CD4-positive, alpha-beta memory T cell (primary cell): ENCODE measurements around the gene KCNG1. TPM values are rescaled to one million over a fixed set of nuclear protein-coding genes. Genes with fewer than 3 reads are reported as not detected.

ENCODE experiments used
- CTCF ChIA-PET: fragments of 350-600 bp; sonication (Branson Sonifier 250); formaldehyde crosslinking; loops from one replicate; lab custom pipeline; 2021; ENCODE audit warnings: inconsistent platforms; ENCODE audit not compliant: partially characterized antibody; lab: Charles Lee
- POLR2A ChIA-PET: fragments of 350-600 bp; sonication (Branson Sonifier 250); formaldehyde crosslinking; loops from one replicate; lab custom pipeline; 2021; ENCODE audit not compliant: partially characterized antibody; lab: Charles Lee
- DNase-seq, 5 donors: peaks; one replicate each; pipeline versions ENCODE4 v3.0.0 to v3.0.0-alpha.2; 2020 to 2022; ENCODE audit warnings: mixed read lengths in 1 of 5
- H3K27ac ChIP-seq: one replicate; pipeline ENCODE4 v1.7.0; 2013; ENCODE audit warnings: low read depth, low read length
- H3K27me3 ChIP-seq: 2 replicates; pipeline ENCODE4 v1.7.0; 2013; ENCODE audit warnings: mild to moderate bottlenecking, low read length, moderate library complexity; ENCODE audit not compliant: insufficient read depth
- H3K36me3 ChIP-seq: 2 replicates; pipeline ENCODE4 v1.7.0; 2013; ENCODE audit warnings: mild to moderate bottlenecking, low read length, moderate library complexity; ENCODE audit not compliant: insufficient read depth
- H3K4me1 ChIP-seq: 2 replicates; pipeline ENCODE4 v1.7.0; 2013; ENCODE audit warnings: mild to moderate bottlenecking, low read length, moderate library complexity; ENCODE audit not compliant: insufficient read depth
- H3K4me3 ChIP-seq, 2 donors: one replicate each; pipeline ENCODE4 v1.7.0; 2013; ENCODE audit warnings: low read length in 2 of 2, mild to moderate bottlenecking in 1 of 2
- H3K9me3 ChIP-seq, 2 donors: one replicate each; pipeline ENCODE4 v1.7.0; 2013; ENCODE audit warnings: low read length in 2 of 2, control low read depth in 1 of 2; ENCODE audit not compliant: control insufficient read depth in 1 of 2
- H3K27ac Mint-ChIP-seq, 7 donors: one replicate each; pipeline ENCODE4 v1.8.0; 2020 to 2021; ENCODE audit warnings: mixed read lengths in 7 of 7, mild to moderate bottlenecking in 6 of 7, inconsistent platforms in 3 of 7, moderate library complexity in 3 of 7
- H3K27me3 Mint-ChIP-seq, 2 donors: one replicate each; pipeline ENCODE4 v1.8.0; 2020 to 2021; ENCODE audit warnings: mixed read lengths in 2 of 2
- H3K36me3 Mint-ChIP-seq, 2 donors: one replicate each; pipeline ENCODE4 v1.8.0; 2020 to 2021; ENCODE audit warnings: mixed read lengths in 2 of 2, inconsistent platforms in 1 of 2, mild to moderate bottlenecking in 1 of 2
- H3K4me1 Mint-ChIP-seq, 4 donors: one replicate each; pipeline ENCODE4 v1.8.0; 2020 to 2021; ENCODE audit warnings: mixed read lengths in 4 of 4, mild to moderate bottlenecking in 1 of 4
- H3K4me3 Mint-ChIP-seq, 8 donors: one replicate each; pipeline ENCODE4 v1.8.0; 2020 to 2021; ENCODE audit warnings: mixed read lengths in 8 of 8, mild to moderate bottlenecking in 7 of 8, moderate library complexity in 6 of 8, inconsistent platforms in 3 of 8
- H3K9me3 Mint-ChIP-seq, 8 donors: one replicate each; pipeline ENCODE4 v1.8.0; 2020 to 2021; ENCODE audit warnings: mixed read lengths in 8 of 8, mild to moderate bottlenecking in 5 of 8, inconsistent platforms in 3 of 8, moderate library complexity in 1 of 8
- intact Hi-C: fragments of 100-400 bp; cut with micrococcal nuclease; formaldehyde crosslinking; loops from one replicate; pipeline ENCODE4 v1.15.1; 2023
- polyA plus RNA-seq, 2 donors: library from polyadenylated mRNA; unstranded; fragments of 300-500 nt; fragmentation: Illumina TruSeq; gene quantifications; one replicate each; pipeline ENCODE4 v1.2.3, GENCODE V29; 2021
- total RNA-seq, 2 experiments: library from RNA; stranded (reverse); gene quantifications; one replicate each; pipeline ENCODE4 v1.2.3, GENCODE V29; 2021

The KCNG1 gene
- total and polyA plus RNA-seq, 4 experiments from 2014 or later, result not detected

- Mint-ChIP-seq H3K27me3 (peaks cover 11 to 22% of the 10 kb centered on the region in 2 donors), H3K4me1 (no peaks in the 10 kb centered on the region), H3K27ac (no peak overlapping the region), H3K36me3 (no peaks in the 10 kb centered on the region), H3K9me3 (no peaks in the 10 kb centered on the region), H3K4me3 (no peak overlapping the region)
- H3K27ac ChIP-seq, result no peak overlapping the region
- no peak for DNase-seq
- H3K4me3 ChIP-seq, result no peak overlapping the region
- no peaks in the 10 kb centered on the region for H3K36me3 ChIP-seq
- CTCF ChIA-PET, result no interaction called here
- intact Hi-C loops, result no loop called here
- POLR2A ChIA-PET, result no interaction called here
- no peaks in the 10 kb centered on the region for H3K4me1 ChIP-seq
- no peaks in the 10 kb centered on the region for H3K9me3 ChIP-seq
- H3K27me3 ChIP-seq, result peaks cover 4% of the 10 kb centered on the region
Measured at GRCh38 chr20:51011479-51011878, 11.4 kb downstream of the KCNG1 start.

GRCh38 chr20:51010932-51011331 is 12.0 kb downstream of the KCNG1 start:
- CTCF ChIA-PET, result no interaction called here
- peak overlapping the region in 1 of 8 donors; percentile 38 for H3K4me3 Mint-ChIP-seq
- H3K36me3 Mint-ChIP-seq, result no peaks in the 10 kb centered on the region

GRCh38 chr20:51010043-51010365 is 12.9 kb downstream of the KCNG1 start:
- Histone ChIP-seq H3K4me3 (no peak overlapping the region), H3K27me3 (peaks cover 4% of the 10 kb centered on the region), H3K36me3 (no peaks in the 10 kb centered on the region), H3K4me1 (no peaks in the 10 kb centered on the region), H3K9me3 (no peaks in the 10 kb centered on the region), H3K27ac (no peak overlapping the region)
- Mint-ChIP-seq H3K9me3 (no peaks in the 10 kb centered on the region), H3K27ac (no peak overlapping the region), H3K36me3 (no peaks in the 10 kb centered on the region), H3K4me3 (no peak overlapping the region), H3K27me3 (peaks cover 12 to 29% of the 10 kb centered on the region in 2 donors), H3K4me1 (no peaks in the 10 kb centered on the region)
- ChIA-PET POLR2A (no interaction called here), CTCF (no interaction called here)
- intact Hi-C loops, result no loop called here
- DNase-seq, result no peak

More at GRCh38 chr20:51010932-51011331, 12.0 kb downstream of the KCNG1 start:
- POLR2A ChIA-PET, result no interaction called here
- no peak overlapping the region for H3K27ac Mint-ChIP-seq
- Histone ChIP-seq H3K4me1 (no peaks in the 10 kb centered on the region), H3K36me3 (no peaks in the 10 kb centered on the region), H3K9me3 (no peaks in the 10 kb centered on the region), H3K27me3 (peaks cover 4% of the 10 kb centered on the region), H3K4me3 (no peak overlapping the region), H3K27ac (no peak overlapping the region)
- intact Hi-C loops, result no loop called here
- H3K27me3 Mint-ChIP-seq, result peaks cover 11 to 25% of the 10 kb centered on the region in 2 donors
- H3K9me3 Mint-ChIP-seq, result no peaks in the 10 kb centered on the region
- no peak for DNase-seq
- H3K4me1 Mint-ChIP-seq, result no peaks in the 10 kb centered on the region

- no peak overlapping the region for H3K4me3 ChIP-seq
- H3K4me1 ChIP-seq, result no peaks in the 10 kb centered on the region
- no peak overlapping the region for H3K27ac ChIP-seq
- POLR2A ChIA-PET, result no interaction called here
- no peaks in the 10 kb centered on the region for H3K4me1 Mint-ChIP-seq
- H3K27me3 ChIP-seq, result peaks cover 4% of the 10 kb centered on the region
- intact Hi-C loops, result no loop called here
- H3K36me3 Mint-ChIP-seq, result no peaks in the 10 kb centered on the region
- H3K4me3 Mint-ChIP-seq, result no peak overlapping the region
- CTCF ChIA-PET, result no interaction called here
- H3K9me3 ChIP-seq, result no peaks in the 10 kb centered on the region
- peaks cover 8 to 24% of the 10 kb centered on the region in 2 donors for H3K27me3 Mint-ChIP-seq
- DNase-seq, result no peak
- no peak overlapping the region for H3K27ac Mint-ChIP-seq
- no peaks in the 10 kb centered on the region for H3K36me3 ChIP-seq
- no peaks in the 10 kb centered on the region for H3K9me3 Mint-ChIP-seq
Measured at GRCh38 chr20:51009303-51010042, 13.4 kb downstream of the KCNG1 start.

- Mint-ChIP-seq H3K36me3 (no peaks in the 10 kb centered on the region), H3K4me3 (no peak overlapping the region), H3K9me3 (no peaks in the 10 kb centered on the region), H3K27ac (peak overlapping the region in 1 of 7 donors; percentile 36), H3K27me3 (peaks cover 6 to 17% of the 10 kb centered on the region in 2 donors), H3K4me1 (no peaks in the 10 kb centered on the region)
- Histone ChIP-seq H3K27ac (no peak overlapping the region), H3K4me3 (no peak overlapping the region), H3K4me1 (no peaks in the 10 kb centered on the region), H3K27me3 (peaks cover 4% of the 10 kb centered on the region), H3K9me3 (no peaks in the 10 kb centered on the region), H3K36me3 (no peaks in the 10 kb centered on the region)
- ChIA-PET POLR2A (no interaction called here), CTCF (no interaction called here)
- no peak for DNase-seq
- intact Hi-C loops, result no loop called here
Measured at GRCh38 chr20:51008718-51009117, 14.2 kb downstream of the KCNG1 start.

GRCh38 chr20:51005214-51005613 is 17.7 kb downstream of the KCNG1 start:
- Histone ChIP-seq H3K36me3 (no peaks in the 10 kb centered on the region), H3K4me1 (no peaks in the 10 kb centered on the region), H3K4me3 (no peak overlapping the region), H3K27me3 (no peaks in the 10 kb centered on the region), H3K9me3 (no peaks in the 10 kb centered on the region), H3K27ac (no peak overlapping the region)
- no peak for DNase-seq
- Mint-ChIP-seq H3K4me1 (no peaks in the 10 kb centered on the region), H3K27me3 (peaks cover 15 to 32% of the 10 kb centered on the region in 2 donors), H3K9me3 (no peaks in the 10 kb centered on the region), H3K36me3 (no peaks in the 10 kb centered on the region), H3K4me3 (no peak overlapping the region), H3K27ac (peak overlapping the region in 1 of 7 donors; percentile 39)
- intact Hi-C loops, result no loop called here
- POLR2A ChIA-PET, result no interaction called here
- CTCF ChIA-PET, result interaction anchor here (1.5 kb wide), 1 partner anchor 21 kb away, joined by 3 read pairs; no protein-coding TSS in a partner anchor

- Mint-ChIP-seq H3K27ac (no peak overlapping the region), H3K36me3 (no peaks in the 10 kb centered on the region), H3K9me3 (no peaks in the 10 kb centered on the region), H3K27me3 (peaks cover 15 to 33% of the 10 kb centered on the region in 2 donors), H3K4me3 (no peak overlapping the region), H3K4me1 (no peaks in the 10 kb centered on the region)
- Histone ChIP-seq H3K27me3 (no peaks in the 10 kb centered on the region), H3K36me3 (no peaks in the 10 kb centered on the region), H3K4me1 (no peaks in the 10 kb centered on the region), H3K4me3 (no peak overlapping the region), H3K27ac (no peak overlapping the region), H3K9me3 (no peaks in the 10 kb centered on the region)
- CTCF ChIA-PET, result interaction anchor here (1.5 kb wide), 1 partner anchor 21 kb away, joined by 3 read pairs; no protein-coding TSS in a partner anchor
- intact Hi-C loops, result no loop called here
- POLR2A ChIA-PET, result no interaction called here
- no peak for DNase-seq
Measured at GRCh38 chr20:51004781-51005180, 18.1 kb downstream of the KCNG1 start.
